NCI-H1092 (cell line): Measurements from ENCODE around the gene SH2D3C.

ENCODE experiments used
- DNase-seq: peaks from one replicate; lab custom pipeline; 2025; lab: John Stamatoyannopoulos, UW

SH2D3C gene

DNA sequence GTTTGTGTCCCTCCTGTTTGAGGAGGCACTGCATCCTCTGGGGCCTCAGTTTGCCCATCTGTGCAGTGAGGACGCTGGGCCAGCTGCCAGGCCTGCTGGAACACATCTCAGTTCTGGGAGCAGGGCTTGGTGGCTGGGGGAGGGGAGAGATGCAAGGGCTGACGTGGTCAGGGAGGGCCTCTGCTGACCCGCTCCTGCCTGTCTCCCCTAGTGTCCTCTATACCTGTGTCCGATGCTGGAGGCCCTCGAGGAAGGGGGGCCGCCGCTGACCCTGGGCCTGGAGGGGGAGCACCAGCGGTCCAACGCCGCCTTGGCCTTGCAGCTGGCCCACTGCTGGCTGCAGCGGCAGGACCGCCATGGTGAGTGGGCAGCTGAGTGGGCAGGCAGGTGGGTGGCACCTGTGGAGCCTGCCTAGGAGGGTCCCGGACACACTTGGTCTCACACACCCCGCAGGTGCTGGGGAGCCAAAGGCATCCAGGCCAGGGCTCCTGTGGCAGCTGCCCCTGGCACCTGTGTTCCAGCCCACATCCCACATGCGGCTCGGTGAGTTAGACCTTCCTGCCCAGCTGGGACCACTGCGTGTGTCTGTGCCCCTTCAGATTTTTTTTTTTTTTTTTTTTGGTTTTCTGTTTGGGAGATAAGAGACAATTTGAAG is 30.0 kb upstream of the SH2D3C start:
- DNase-seq = no peak

DNA sequence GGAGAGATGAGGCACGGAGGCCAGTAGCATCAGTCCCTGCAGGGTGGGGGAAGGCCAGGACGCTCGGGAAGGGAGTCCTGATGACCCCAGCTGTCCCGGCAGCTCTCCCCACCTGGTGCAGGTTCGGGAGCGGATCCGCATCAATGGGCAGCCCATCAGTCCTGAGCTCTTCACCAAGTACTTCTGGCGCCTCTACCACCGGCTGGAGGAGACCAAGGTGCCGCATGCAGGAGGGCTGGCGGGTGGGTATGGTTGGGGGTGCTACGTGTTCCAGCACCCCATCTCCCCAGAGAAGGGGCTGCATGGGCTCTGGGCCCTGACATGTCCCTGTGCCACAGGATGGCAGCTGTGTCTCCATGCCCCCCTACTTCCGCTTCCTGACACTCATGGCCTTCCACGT is 28.4 kb upstream of the SH2D3C start:
- no peak for DNase-seq

- no peak for DNase-seq
Measured at GRCh38 chr9:127805620-127806019, 27.2 kb upstream of the SH2D3C start.

DNA sequence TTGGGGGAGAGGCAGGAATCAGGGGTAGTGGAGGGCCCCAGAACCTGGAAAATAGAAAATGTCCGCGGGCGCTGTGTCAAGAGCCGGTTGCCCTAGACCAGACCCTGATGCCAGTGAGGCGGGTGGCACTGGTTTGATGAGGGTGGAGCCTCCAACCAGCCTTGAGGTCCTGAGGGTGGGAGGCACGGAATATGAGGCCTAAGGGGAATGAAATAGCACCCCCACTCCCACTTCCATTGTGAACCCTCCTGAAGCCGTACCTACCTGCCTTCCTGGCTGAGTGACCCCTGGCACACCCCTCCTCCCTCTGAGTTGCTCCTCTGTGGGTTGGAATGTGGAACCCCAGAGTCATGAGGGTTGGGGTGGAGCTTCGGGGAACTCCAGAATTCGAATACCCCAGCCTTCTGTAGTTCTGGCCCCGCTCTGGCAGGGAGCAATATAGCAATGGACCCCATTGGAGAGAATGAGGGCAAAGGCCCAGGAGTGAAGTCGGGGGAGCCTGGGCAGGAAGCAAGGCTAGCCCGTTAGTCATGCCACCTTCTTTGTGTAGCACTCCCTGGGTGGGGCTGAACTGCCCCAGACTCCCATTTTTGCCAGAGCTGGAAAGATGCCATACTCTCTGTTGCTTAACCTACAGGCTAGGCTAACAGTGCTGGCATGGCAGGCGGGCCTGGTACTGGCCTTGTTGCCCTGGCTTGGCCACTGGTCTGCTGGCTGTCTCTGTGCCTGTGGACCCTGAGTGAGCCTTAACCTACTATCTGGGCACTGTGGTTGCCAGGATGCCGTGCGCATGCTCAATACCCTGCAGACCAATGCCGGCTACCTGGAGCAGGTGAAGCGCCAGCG is 25.3 kb upstream of the SH2D3C start:
- DNase-seq = no peak

GRCh38 chr9:127802576-127803443 is 24.3 kb upstream of the SH2D3C start, which contains the start of gene FPGS:
TSS of gene FPGS (plus strand) at chr9:127802882. CDS start at chr9:127802925, 43 bp downstream.
- peak; percentile 87 for DNase-seq

DNA sequence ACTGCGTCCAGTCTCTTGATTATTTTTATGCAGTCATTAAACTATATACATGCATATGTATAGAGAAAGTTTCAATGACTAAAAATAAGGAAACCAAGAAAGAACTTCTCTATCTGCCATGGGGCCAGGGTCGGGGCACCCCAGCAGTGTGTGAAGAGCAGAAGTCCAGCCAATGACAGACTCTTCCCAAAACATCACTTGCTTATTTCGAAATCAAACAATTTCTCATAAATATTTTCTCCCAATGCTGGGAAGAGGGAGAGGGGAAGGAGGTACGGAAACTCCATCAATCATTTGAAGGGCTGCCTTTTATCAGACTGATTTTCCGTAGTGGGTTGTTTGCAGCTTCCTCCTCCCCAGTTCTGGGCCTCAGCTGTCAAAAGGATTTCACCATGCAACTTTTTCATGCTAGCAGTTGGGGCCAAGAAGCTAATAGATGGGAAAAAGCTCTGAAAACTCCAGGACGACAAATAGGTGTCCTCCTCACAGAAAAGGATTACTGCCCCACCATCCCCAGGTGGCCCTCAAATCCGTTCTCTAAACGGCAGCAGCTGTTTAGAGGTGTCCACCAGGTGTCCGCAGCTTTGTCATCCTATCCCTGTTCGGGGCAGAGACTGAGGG is 23.6 kb upstream of the SH2D3C start:
- no peak for DNase-seq

GRCh38 chr9:127796852-127797370 is 18.4 kb upstream of the SH2D3C start:
- DNase-seq = peak; percentile 27

DNA sequence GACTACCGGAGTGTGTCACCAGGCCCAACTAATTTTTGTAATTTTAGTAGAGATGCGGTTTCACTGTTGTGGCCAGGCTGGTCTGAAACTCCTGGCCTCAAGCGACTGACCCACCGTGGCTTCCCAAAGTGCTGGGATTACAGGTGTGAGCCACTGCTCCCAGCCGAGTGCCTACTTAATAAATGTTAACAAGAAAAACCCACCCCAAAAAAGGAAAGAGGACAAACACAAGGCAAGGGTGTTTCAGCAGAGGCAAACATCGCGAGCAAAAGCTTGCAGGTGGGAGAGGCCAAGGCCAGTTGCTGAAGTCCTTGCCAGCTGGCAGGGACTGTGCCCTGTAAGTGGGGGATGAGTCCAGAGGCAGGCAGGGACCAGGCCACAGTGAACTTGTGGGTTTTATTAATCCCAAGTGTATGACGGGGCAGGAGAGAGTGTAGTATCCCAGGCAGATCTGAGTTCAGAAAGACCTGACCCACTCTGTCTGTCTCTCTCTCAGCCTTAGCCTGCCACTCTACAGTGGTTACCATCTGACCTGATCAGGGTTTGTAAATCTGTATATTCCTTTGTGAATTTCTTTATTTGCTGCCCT is 17.9 kb upstream of the SH2D3C start:
- peak; percentile 27 for DNase-seq

DNA sequence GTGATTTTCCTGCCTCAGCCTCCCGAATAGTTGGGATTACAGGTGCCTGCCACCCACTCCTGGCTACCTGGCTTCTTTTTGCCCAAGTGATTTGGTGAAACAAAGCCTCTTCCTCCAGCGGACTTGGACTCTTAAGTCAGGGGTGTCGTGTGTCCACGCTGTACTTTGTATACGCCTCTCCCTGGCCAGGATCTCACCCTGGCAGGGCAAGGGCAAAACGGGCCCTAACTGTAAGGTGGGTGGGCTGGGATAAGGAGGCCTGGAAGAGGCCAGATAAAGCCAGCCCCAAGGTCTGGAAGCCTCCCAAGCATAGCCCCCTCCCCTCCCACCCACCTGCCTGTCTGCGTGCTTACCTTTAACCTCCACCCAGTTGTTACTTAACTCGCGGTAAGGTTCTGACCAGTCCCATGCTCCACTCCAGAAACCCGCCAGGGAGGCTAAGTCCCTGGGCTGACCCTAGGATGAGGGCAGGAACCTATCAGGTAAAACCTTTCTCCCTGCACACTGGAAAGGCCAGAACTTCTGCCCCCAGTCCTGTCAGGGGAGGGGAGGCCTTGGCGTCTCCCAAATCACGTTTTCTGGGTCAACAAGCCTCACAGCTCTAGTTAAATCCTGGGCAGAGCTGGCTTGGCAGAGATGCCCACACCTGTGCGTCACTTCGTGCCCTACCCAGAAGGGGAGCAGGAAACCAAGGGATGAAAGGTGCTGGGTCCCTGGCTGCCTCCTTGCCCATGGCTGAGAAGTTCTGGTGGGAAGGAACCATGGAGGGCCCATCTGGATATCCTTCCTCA is 15.7 kb upstream of the SH2D3C start:
- DNase-seq = no peak

GRCh38 chr9:127793093-127793708 is 14.7 kb upstream of the SH2D3C start:
- no peak for DNase-seq

- no peak for DNase-seq
Measured at GRCh38 chr9:127792417-127793031, 14.1 kb upstream of the SH2D3C start.

DNA sequence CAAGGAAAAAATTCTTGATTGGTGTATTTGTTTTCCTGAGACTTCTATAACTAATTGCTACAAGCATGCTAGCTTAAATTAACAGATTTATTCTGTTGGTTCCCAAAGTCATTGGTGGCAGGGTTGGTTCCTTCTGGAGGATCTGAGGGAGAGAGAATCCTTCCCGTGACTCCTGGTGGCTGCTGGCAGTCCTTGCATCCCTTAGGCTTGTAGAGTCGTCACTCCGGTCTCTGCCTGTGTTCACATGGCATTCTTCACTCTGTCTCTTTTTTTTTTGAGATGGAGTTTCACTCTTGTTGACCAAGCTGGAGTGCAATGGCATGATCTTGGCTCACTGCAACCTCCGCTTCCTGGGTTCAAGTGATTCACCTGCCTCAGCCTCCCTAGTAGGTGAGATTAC is 12.6 kb upstream of the SH2D3C start:
- no peak for DNase-seq

DNA sequence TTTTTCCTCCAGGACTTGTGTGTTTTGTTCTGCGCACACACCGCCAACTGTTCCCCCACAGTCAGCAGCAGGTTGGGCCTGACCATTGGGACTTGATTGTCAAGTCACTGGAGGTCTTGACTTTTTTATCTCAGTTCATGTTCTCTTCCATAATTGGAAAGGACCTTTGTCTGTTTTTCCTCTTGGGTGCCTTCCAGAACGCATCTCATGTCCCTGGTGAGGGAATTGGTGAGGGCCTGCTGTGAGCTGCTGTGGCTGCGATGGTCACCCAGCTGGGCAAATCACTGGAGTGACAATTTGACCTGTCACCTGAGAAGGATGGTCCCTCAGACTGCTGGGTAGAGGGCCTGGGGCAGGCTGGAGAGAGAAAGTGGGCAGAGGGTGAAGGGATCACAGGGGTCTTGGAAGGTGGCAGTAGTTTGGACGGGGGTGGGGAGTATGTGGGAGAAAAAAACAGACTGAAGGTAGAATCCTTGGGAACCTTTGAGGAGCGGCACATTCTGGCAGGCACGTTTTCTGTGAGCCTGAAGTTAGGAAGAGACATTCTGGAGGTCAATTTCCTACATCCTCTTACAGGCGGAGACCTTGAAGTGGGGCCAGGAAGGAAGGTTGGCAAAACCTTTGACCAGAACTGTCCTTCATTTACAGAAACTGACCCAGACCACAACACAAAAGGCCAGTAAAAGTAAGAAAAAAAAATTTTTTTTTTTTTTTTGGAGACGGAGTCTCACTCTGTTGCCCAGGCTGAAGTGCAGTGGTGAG is 11.8 kb upstream of the SH2D3C start:
- no peak for DNase-seq

DNA sequence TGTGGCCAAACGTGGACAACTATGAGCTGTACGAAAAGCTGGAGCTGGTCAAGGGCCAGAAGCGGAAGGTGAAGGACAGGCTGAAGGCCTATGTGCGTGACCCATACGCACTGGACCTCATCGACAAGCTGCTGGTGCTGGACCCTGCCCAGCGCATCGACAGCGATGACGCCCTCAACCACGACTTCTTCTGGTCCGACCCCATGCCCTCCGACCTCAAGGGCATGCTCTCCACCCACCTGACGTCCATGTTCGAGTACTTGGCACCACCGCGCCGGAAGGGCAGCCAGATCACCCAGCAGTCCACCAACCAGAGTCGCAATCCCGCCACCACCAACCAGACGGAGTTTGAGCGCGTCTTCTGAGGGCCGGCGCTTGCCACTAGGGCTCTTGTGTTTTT is 10.7 kb upstream of the SH2D3C start:
- no peak for DNase-seq

DNA sequence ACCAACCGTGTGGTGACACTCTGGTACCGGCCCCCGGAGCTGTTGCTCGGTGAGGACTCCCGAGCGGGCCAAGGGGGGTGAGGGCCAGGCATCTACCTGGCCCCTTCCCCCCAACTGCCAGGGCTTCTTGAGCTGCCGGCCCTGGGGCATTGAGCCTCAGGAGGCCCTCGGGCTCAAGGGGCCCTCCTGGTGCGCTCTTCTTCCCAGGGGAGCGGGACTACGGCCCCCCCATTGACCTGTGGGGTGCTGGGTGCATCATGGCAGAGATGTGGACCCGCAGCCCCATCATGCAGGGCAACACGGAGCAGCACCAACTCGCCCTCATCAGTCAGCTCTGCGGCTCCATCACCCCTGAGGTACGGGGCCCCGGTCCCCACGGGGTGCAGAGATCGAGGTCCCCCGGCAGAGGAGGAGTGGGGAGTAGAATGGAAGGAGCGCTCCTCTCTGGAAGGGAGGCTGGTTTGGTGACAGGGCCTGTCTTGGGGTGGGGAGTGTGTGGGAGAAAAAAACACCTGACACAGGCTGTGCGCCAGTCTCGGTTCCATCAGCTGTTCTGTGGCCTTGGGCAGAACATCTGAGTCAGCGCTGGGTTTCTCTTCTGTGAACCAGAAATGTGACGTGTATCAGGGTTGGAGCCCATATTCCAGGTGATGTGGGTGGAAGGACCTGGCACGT is 10.0 kb upstream of the SH2D3C start:
- DNase-seq = no peak

DNA sequence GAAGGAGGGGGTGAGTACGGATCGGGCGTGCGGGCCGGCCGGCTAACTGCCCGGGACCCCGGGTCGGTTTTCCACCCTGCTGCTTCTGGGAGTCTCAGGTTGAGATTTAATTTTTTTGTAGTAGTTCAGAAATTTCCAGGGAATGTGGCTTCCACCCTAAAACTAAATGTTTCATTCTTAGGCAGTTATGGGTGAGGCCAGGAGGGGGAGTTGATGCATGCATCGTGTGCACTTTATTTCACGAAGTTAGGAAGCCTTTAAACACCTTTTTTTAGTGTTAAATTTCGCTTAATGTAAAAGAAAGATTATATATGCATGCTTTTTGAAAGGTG is 8.3 kb upstream of the SH2D3C start:
- no peak for DNase-seq

DNA sequence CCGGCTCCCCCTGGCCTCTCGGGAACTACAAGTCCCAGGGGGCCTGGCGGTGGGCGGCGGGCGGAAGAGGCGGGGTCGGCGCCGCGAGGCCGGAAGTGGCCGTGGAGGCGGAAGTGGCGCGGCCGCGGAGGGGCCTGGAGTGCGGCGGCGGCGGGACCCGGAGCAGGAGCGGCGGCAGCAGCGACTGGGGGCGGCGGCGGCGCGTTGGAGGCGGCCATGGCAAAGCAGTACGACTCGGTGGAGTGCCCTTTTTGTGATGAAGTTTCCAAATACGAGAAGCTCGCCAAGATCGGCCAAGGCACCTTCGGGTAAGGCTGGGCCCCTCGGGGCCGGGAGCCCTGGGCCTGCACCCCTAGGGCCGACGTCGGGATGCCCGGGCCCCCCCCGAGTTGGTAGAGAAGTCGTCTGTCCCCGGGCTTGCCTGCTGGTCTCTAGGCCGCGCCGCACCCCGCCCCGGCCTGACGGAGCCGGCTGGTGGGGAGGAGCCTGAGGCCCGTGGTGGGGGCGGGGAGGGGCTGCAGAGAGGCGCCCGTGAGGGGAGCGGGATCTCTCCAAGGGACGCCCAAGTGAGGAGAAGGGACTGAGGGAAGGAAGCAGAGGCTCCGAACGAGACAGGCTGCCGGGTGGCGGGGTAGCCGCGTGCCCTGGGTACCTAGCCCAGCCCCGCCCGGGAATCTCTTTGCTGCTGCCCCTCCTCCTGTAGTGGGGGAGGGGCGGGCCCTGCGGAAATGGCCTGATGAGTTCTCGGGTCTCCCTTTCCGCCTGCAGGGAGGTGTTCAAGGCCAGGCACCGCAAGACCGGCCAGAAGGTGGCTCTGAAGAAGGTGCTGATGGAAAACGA is 7.7 kb upstream of the SH2D3C start, which contains the start of gene CDK9:
CDK9 (plus strand) TSS at position 102 of the 840 bp plus-strand sequence; CDS start at position 217, 115 bp downstream.
- DNase-seq = peak; percentile 79
